Hippocampal formation (tissue), 2 donors: ENCODE data around the gene ZMIZ1.

Experiments used
- DNase-seq, 2 donors: peaks; one replicate each; lab custom pipeline; 2025; lab: John Stamatoyannopoulos, UW

The ZMIZ1 gene

GRCh38 chr10:79356104-79356503 is 287.3 kb downstream of the ZMIZ1 start:
- DNase-seq, result no peak

- DNase-seq, result no peak
Measured at GRCh38 chr10:79357180-79357579, 288.4 kb downstream of the ZMIZ1 start.

GRCh38 chr10:79358811-79359210 is 290.0 kb downstream of the ZMIZ1 start:
- no peak for DNase-seq

GRCh38 chr10:79359816-79360498 is 291.2 kb downstream of the ZMIZ1 start:
- DNase-seq, result no peak

GRCh38 chr10:79360499-79361342 is 292.0 kb downstream of the ZMIZ1 start:
- DNase-seq, result no peak

GRCh38 chr10:79361726-79362397 is 293.1 kb downstream of the ZMIZ1 start:
- no peak for DNase-seq
